ENCODE measurements around the gene ZBTB5.

ZBTB5 gene

DNA sequence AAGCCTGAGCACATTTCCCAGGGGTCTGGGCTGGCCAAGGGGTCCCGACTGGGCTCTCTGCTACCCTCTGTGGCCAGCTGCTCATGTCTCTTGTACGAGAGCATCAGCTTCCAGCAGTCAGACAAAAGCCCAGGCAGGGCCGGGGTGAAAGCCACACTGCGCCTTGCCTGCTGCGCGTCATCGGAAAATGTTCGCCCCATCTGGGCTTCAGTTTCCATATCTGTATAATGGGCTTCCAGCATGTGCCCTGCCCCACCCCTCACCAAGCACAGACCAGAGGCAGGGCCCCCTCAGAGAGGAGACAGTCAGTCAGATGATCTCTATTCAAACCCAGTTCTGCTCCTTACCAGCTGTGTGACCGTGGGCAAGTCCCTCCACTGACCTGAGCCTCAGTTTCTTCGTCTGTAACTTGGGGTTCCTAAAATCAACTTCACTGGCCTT is 50.7 kb downstream of the ZBTB5 start:
- H3K27ac ChIP-seq: peak overlapping the region; percentile 33
- no peak for DNase-seq
- H3K36me3 ChIP-seq: no peaks in the 10 kb centered on the region
- no peak overlapping the region for H3K4me3 ChIP-seq (ENCODE audit: low read depth, low read length)
- no peaks in the 10 kb centered on the region for H3K27me3 ChIP-seq (ENCODE audit: insufficient read depth, low read depth, severe bottlenecking)
- H3K9me3 ChIP-seq (ENCODE audit: severe bottlenecking): no peaks in the 10 kb centered on the region
- TF ChIP-seq, protein P1, sequence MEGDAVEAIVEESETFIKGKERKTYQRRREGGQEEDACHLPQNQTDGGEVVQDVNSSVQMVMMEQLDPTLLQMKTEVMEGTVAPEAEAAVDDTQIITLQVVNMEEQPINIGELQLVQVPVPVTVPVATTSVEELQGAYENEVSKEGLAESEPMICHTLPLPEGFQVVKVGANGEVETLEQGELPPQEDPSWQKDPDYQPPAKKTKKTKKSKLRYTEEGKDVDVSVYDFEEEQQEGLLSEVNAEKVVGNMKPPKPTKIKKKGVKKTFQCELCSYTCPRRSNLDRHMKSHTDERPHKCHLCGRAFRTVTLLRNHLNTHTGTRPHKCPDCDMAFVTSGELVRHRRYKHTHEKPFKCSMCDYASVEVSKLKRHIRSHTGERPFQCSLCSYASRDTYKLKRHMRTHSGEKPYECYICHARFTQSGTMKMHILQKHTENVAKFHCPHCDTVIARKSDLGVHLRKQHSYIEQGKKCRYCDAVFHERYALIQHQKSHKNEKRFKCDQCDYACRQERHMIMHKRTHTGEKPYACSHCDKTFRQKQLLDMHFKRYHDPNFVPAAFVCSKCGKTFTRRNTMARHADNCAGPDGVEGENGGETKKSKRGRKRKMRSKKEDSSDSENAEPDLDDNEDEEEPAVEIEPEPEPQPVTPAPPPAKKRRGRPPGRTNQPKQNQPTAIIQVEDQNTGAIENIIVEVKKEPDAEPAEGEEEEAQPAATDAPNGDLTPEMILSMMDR (IDR thresholded peaks at IDR 0.05; ENCODE audit: low read depth, low read length): no peak

- TF ChIP-seq, protein P1 (IDR thresholded peaks at IDR 0.05; ENCODE audit: low read depth, low read length): no peak
Measured at GRCh38 chr9:37413311-37413710, 51.9 kb downstream of the ZBTB5 start.

DNA sequence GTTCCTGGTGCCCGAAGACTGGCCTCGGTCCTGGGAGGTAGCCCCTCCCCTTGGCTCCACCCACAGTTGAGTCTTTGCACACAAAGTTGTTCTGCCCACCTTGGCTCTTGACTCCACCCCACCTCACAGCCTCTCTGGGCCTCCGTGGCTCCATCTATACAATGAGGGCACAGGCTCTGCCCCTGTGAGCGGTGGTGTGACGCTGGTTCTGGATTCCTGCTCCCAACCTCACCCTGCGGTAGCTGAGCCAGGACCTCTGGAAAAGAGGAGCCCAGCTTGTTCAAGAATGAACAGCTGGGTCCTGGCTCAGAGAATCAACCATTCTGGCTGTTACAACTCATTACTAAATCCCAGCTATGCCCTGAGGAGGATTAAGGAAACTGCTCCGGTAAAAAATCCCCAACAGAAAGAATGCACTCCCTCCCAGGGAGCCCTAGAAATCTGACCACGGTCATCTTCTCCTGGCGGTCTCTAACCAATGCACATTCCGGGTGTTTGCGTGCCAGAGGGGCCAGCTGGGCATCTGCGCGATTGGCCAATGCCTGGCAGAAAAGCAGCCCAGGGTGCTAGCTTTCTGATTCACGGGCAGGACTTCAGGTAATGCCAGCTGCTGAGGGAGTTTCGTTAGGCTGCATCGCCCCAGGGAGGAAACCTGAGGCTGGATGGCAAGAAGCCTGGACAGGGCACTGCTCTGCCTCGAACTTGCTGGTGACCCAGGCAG is 52.7 kb downstream of the ZBTB5 start:
- DNase-seq: peak; percentile 56
- H3K4me3 ChIP-seq (ENCODE audit: low read depth, low read length): peak overlapping the region; percentile 31
- H3K27ac ChIP-seq: peak overlapping the region; percentile 72

More at GRCh38 chr9:37413311-37413710, 51.9 kb downstream of the ZBTB5 start:
- no peak for DNase-seq
- H3K9me3 ChIP-seq (ENCODE audit: severe bottlenecking): no peaks in the 10 kb centered on the region
- no peaks in the 10 kb centered on the region for H3K36me3 ChIP-seq
- peak overlapping the region; percentile 72 for H3K27ac ChIP-seq
- H3K27me3 ChIP-seq (ENCODE audit: insufficient read depth, low read depth, severe bottlenecking): no peaks in the 10 kb centered on the region
- peak overlapping the region; percentile 31; the same call in 1 of the 2 replicates for H3K4me3 ChIP-seq (ENCODE audit: low read depth, low read length)

DNA sequence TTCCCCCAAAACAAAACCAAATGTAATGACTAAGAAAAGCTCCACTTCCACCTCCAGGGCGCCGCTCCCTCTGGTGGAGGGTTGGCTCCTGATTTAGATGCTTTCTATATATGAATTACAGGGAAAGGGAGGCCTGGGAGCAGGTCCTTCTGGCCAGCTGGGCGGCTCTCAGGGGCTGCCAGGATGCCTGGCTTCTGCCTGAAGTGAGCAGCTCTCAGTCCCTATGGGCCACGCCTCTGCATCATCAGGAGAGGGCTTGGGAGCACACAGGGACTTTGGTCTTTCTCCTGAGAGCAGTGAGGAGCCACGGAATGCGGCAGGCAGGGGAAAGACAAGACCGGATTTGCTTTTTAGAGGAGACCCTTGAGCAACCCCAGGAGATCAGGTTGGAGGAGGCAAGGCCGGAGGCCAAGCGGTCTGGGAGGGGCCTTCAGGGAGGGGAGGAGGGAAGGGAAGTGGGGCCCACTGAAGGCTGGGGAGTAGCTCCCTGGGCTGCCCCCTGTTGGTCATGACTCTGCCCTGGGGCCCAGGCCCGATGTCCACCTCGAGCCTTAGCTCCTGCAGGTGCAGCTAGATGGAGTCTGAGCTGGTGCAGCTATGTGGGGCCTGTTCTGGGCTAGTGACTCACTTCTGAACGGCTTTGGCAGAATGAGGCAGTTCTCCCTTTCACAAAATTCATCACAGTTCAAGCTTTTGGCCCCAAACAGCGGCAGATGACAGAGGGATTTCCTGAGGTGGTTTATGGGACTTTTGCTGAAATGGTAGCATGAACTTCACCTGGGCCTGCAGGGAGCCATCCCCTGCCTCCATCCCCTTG is 54.1 kb downstream of the ZBTB5 start:
- no peak overlapping the region for H3K27ac ChIP-seq
- DNase-seq: no peak

More for the DNA sequence above, 52.7 kb downstream of the ZBTB5 start:
- Histone ChIP-seq H3K36me3 (no peaks in the 10 kb centered on the region), H3K27me3 (ENCODE audit: insufficient read depth, low read depth, severe bottlenecking) (no peaks in the 10 kb centered on the region), H3K9me3 (ENCODE audit: severe bottlenecking) (no peaks in the 10 kb centered on the region)
- TF ChIP-seq, protein P1 (IDR thresholded peaks at IDR 0.05; ENCODE audit: low read depth, low read length): no peak

DNA sequence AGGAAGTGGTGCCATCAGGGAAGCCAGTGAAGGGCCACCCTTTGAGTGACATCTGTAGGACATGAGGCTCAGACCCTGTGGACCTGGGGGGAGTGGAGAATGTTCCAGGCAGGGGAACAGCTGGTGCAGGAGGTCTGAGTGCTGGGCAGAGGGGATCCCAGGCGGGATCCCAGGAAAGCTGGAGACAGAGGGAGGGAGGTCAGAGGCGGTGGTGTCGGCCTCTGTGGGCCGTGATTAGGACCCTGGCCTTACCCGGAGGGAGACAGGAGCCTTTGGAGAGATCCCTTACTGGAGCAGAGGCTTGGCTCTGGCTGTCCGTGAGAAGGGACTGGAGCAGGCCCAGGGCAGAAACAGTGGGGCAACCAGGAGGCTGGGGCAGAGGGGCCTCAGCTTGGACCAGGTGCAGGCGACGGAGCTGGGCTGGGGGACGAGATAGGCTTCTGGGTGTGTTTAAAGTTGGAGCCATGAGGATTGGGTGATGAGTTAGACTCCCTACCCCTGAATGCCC is 54.8 kb downstream of the ZBTB5 start:
- H3K4me3 ChIP-seq (ENCODE audit: low read depth, low read length): no peak overlapping the region
- TF ChIP-seq, protein P1 (IDR thresholded peaks at IDR 0.05; ENCODE audit: low read depth, low read length): no peak
- H3K27me3 ChIP-seq (ENCODE audit: insufficient read depth, low read depth, severe bottlenecking): no peaks in the 10 kb centered on the region
- DNase-seq: no peak
- H3K27ac ChIP-seq: no peak overlapping the region
- no peaks in the 10 kb centered on the region for H3K36me3 ChIP-seq
- H3K9me3 ChIP-seq (ENCODE audit: severe bottlenecking): no peaks in the 10 kb centered on the region

More for the DNA sequence above, 54.1 kb downstream of the ZBTB5 start:
- TF ChIP-seq, protein P1 (IDR thresholded peaks at IDR 0.05; ENCODE audit: low read depth, low read length): peak; percentile 49
- Histone ChIP-seq H3K4me3 (ENCODE audit: low read depth, low read length) (no peak overlapping the region), H3K36me3 (no peaks in the 10 kb centered on the region), H3K9me3 (ENCODE audit: severe bottlenecking) (no peaks in the 10 kb centered on the region), H3K27me3 (ENCODE audit: insufficient read depth, low read depth, severe bottlenecking) (no peaks in the 10 kb centered on the region)
